GM18951 (cell line): ENCODE results near the gene KIAA0930.
"Not testable (repeated sequence)": the region's sequence is repeated elsewhere in the genome, so short reads cannot be mapped to it uniquely, and the experiment has no call there.

Experiments used
- POLR2A ChIP-seq: IDR thresholded peaks from 4 replicates; pipeline ENCODE4 v1.6.1; 2011; ENCODE audit warnings: mild to moderate bottlenecking; ENCODE audit not compliant: insufficient read length, insufficient read depth; ENCODE audit errors: extremely low read depth
- in situ Hi-C: fragments of 300-500 bp; cut with MboI; formaldehyde crosslinking; loops from one replicate; pipeline ENCODE4 v1.12.0; 2022; ENCODE audit warnings: low sequenced_read_pairs, mixed read lengths, inconsistent platforms; ENCODE audit not compliant: unreplicated experiment

Gene KIAA0930

GRCh38 chr22:45270095-45271020 lies 29.7 kb upstream of the KIAA0930 start:
- in situ Hi-C loops: no loop called here

GRCh38 chr22:45268958-45269844 lies 28.5 kb upstream of the KIAA0930 start:
- TF ChIP-seq POLR2A: no peak
- in situ Hi-C loops: loop anchor here (10.0 kb wide), 1 partner anchor 166 kb away; no protein-coding TSS in a partner anchor

More at GRCh38 chr22:45270095-45271020, 29.7 kb upstream of the KIAA0930 start:
- TF ChIP-seq POLR2A: no peak

- TF ChIP-seq POLR2A: no peak
- in situ Hi-C loops: loop anchor here (10.0 kb wide), 1 partner anchor 166 kb away; no protein-coding TSS in a partner anchor
These were observed 27.7 kb upstream of the KIAA0930 start for GRCh38 chr22:45268167-45268957.

GRCh38 chr22:45265535-45265934 lies 24.8 kb upstream of the KIAA0930 start:
- in situ Hi-C loops: loop anchor here (10.0 kb wide), 1 partner anchor 169 kb away; no protein-coding TSS in a partner anchor
- no peak for TF ChIP-seq POLR2A

- no peak for TF ChIP-seq POLR2A
These were observed 23.0 kb upstream of the KIAA0930 start for GRCh38 chr22:45263463-45264269.

GRCh38 chr22:45262931-45263462 lies 22.3 kb upstream of the KIAA0930 start:
- in situ Hi-C loops: loop anchor here (10.0 kb wide), 1 partner anchor 172 kb away; no protein-coding TSS in a partner anchor
- TF ChIP-seq POLR2A: no peak

More at GRCh38 chr22:45263463-45264269, 23.0 kb upstream of the KIAA0930 start:
- in situ Hi-C loops: loop anchor here (10.0 kb wide), 1 partner anchor 171 kb away; no protein-coding TSS in a partner anchor

- no peak for TF ChIP-seq POLR2A
- in situ Hi-C loops: loop anchor here (10.0 kb wide), 1 partner anchor 172 kb away; no protein-coding TSS in a partner anchor
These were observed 21.7 kb upstream of the KIAA0930 start for GRCh38 chr22:45262195-45262930.

- TF ChIP-seq POLR2A: no peak
- in situ Hi-C loops: loop anchor here (10.0 kb wide), 1 partner anchor 173 kb away; no protein-coding TSS in a partner anchor
These were observed 20.9 kb upstream of the KIAA0930 start for GRCh38 chr22:45261407-45262088.

- in situ Hi-C loops: loop anchor here (10.0 kb wide), 1 partner anchor 174 kb away; no protein-coding TSS in a partner anchor
These were observed 19.7 kb upstream of the KIAA0930 start for GRCh38 chr22:45260395-45260759.

- no peak for TF ChIP-seq POLR2A
- in situ Hi-C loops: loop anchor here (10.0 kb wide), 1 partner anchor 175 kb away; no protein-coding TSS in a partner anchor
These were observed 19.2 kb upstream of the KIAA0930 start for GRCh38 chr22:45259754-45260394.

GRCh38 chr22:45257941-45258340 lies 17.2 kb upstream of the KIAA0930 start:
- in situ Hi-C loops: not testable (repeated sequence)
